Mesenchymal stem cell (in vitro differentiated cells and primary cell): Measurements from ENCODE around the gene KRTAP10-3.

ENCODE experiments used
- DNase-seq: peaks from one replicate; pipeline ENCODE4 v3.0.0-alpha.2; 2013
- H2AFZ ChIP-seq: one replicate; pipeline ENCODE4 v1.6.1; 2013; ENCODE audit warnings: low read depth, mild to moderate bottlenecking, control low read depth, inconsistent platforms, low read length, moderate library complexity
- H2AK5ac ChIP-seq: 2 replicates; pipeline ENCODE4 v1.6.1; 2013; ENCODE audit warnings: low read length, moderate library complexity, mild to moderate bottlenecking, inconsistent platforms; ENCODE audit not compliant: severe bottlenecking
- H2BK120ac ChIP-seq: one replicate; pipeline ENCODE4 v1.6.1; 2013; ENCODE audit warnings: low read depth, mild to moderate bottlenecking, inconsistent platforms, low read length, moderate library complexity
- H2BK12ac ChIP-seq, 2 experiments: one replicate each; pipeline ENCODE4 v1.6.1; 2013; ENCODE audit warnings: inconsistent platforms in 2 of 2, low read length in 2 of 2, mild to moderate bottlenecking in 2 of 2, moderate library complexity in 2 of 2, control low read depth in 1 of 2
- H2BK15ac ChIP-seq: one replicate; pipeline ENCODE4 v1.6.1; 2013; ENCODE audit warnings: mild to moderate bottlenecking, low read depth, inconsistent platforms; ENCODE audit not compliant: poor library complexity, severe bottlenecking
- H2BK5ac ChIP-seq: 2 replicates; pipeline ENCODE4 v1.6.1; 2013; ENCODE audit warnings: low read depth, mild to moderate bottlenecking, low read length, control low read depth, inconsistent platforms; ENCODE audit not compliant: poor library complexity, severe bottlenecking
- H3K14ac ChIP-seq, 2 experiments: one replicate each; pipeline ENCODE4 v1.6.1; 2013; ENCODE audit warnings: inconsistent platforms in 2 of 2, low read length in 2 of 2, control low read depth in 1 of 2, mild to moderate bottlenecking in 1 of 2, moderate library complexity in 1 of 2
- H3K18ac ChIP-seq, 2 experiments: one replicate each; pipeline ENCODE4 v1.6.1; 2013; ENCODE audit warnings: inconsistent platforms in 2 of 2, low read length in 2 of 2, control low read depth in 1 of 2, low read depth in 1 of 2, mild to moderate bottlenecking in 1 of 2
- H3K23ac ChIP-seq, 2 experiments: one replicate each; pipeline ENCODE4 v1.6.1; 2013; ENCODE audit warnings: inconsistent platforms in 2 of 2, low read length in 2 of 2, mild to moderate bottlenecking in 2 of 2, moderate library complexity in 2 of 2, control low read depth in 1 of 2
- H3K27ac ChIP-seq: 2 replicates; pipeline ENCODE4 v1.5.1; 2013; ENCODE audit warnings: mild to moderate bottlenecking, moderate library complexity, low read length, control low read depth, inconsistent platforms; ENCODE audit not compliant: poor library complexity, severe bottlenecking
- H3K27me3 ChIP-seq, 2 experiments: 2 replicates each; pipeline versions ENCODE4 v1.6.1 to v1.7.0; 2013; ENCODE audit warnings: low read length in 2 of 2, mild to moderate bottlenecking in 2 of 2, moderate library complexity in 2 of 2, control low read depth in 1 of 2, inconsistent platforms in 1 of 2; ENCODE audit not compliant: control insufficient read depth in 1 of 2, insufficient read depth in 1 of 2
- H3K36me3 ChIP-seq, 2 experiments: 2 replicates each; pipeline versions ENCODE4 v1.6.1 to v1.7.0; 2013; ENCODE audit warnings: low read length in 2 of 2, control low read depth in 1 of 2, inconsistent platforms in 1 of 2, low read depth in 1 of 2, mild to moderate bottlenecking in 1 of 2; ENCODE audit not compliant: insufficient read depth in 2 of 2, control insufficient read depth in 1 of 2
- H3K4ac ChIP-seq, 2 experiments: one replicate each; pipeline ENCODE4 v1.6.1; 2013; ENCODE audit warnings: inconsistent platforms in 2 of 2, low read length in 2 of 2, mild to moderate bottlenecking in 2 of 2, moderate library complexity in 2 of 2, control low read depth in 1 of 2, low read depth in 1 of 2
- H3K4me1 ChIP-seq: 2 replicates; pipeline ENCODE4 v1.6.1; 2013; ENCODE audit warnings: low read depth, low read length, control low read depth; ENCODE audit not compliant: control insufficient read depth, insufficient read depth
- H3K4me2 ChIP-seq: 2 replicates; pipeline ENCODE4 v1.6.1; 2013; ENCODE audit warnings: low read length, mild to moderate bottlenecking, inconsistent platforms; ENCODE audit not compliant: poor library complexity, severe bottlenecking
- H3K4me3 ChIP-seq, 2 experiments: 2 replicates each; pipeline versions ENCODE4 v1.5.1 to v1.7.0; 2013; ENCODE audit warnings: low read length in 2 of 2, mild to moderate bottlenecking in 2 of 2, control low read depth in 1 of 2, low read depth in 1 of 2; ENCODE audit not compliant: insufficient read depth in 1 of 2
- H3K79me1 ChIP-seq: replicated peaks from 2 replicates; pipeline ENCODE4 v1.6.1; 2013; ENCODE audit warnings: mild to moderate bottlenecking, control low read depth, low read length, inconsistent platforms; ENCODE audit not compliant: poor library complexity, severe bottlenecking
- H3K9ac ChIP-seq: 2 replicates; pipeline ENCODE4 v1.7.0; 2013; ENCODE audit warnings: mild to moderate bottlenecking, low read length, moderate library complexity
- H3K9me3 ChIP-seq: 2 replicates; pipeline ENCODE4 v1.7.0; 2013; ENCODE audit warnings: mild to moderate bottlenecking, low read length; ENCODE audit not compliant: control insufficient read depth
- H4K8ac ChIP-seq: one replicate; pipeline ENCODE4 v1.6.1; 2013; ENCODE audit warnings: inconsistent platforms, mild to moderate bottlenecking, low read length, moderate library complexity
- H4K91ac ChIP-seq: one replicate; pipeline ENCODE4 v1.6.1; 2013; ENCODE audit warnings: mild to moderate bottlenecking, low read length, inconsistent platforms
- WGBS: methylation state at CpG from one replicate; pipeline ENCODE4 v1.1.7; 2013; ENCODE audit warnings: mixed read lengths; 5-methylcytosine and 5-hydroxymethylcytosine counted together

Gene KRTAP10-3

GRCh38 chr21:44534688-44535087 is 23.9 kb downstream of the KRTAP10-3 start:
- H3K4me2 ChIP-seq: no peak overlapping the region
- H3K4me3 ChIP-seq: no peak overlapping the region
- H3K18ac ChIP-seq: no peak overlapping the region
- no peak overlapping the region for H2AK5ac ChIP-seq
- no peak overlapping the region for H2AFZ ChIP-seq
- no peaks in the 10 kb centered on the region for H3K36me3 ChIP-seq
- H3K23ac ChIP-seq: no peak overlapping the region
- no peak overlapping the region for H4K91ac ChIP-seq
- H2BK5ac ChIP-seq: no peak overlapping the region
- H2BK120ac ChIP-seq: no peak overlapping the region
- no peak overlapping the region for H2BK15ac ChIP-seq
- no peaks in the 10 kb centered on the region for H3K4me1 ChIP-seq
- no peak overlapping the region for H3K14ac ChIP-seq
- H3K27me3 ChIP-seq: peaks cover 0 to 8% of the 10 kb centered on the region in 2 experiments
- DNase-seq: no peak
- no peak overlapping the region for H2BK12ac ChIP-seq
- H3K9me3 ChIP-seq: no peaks in the 10 kb centered on the region
- H3K79me1 ChIP-seq: no peaks in the 10 kb centered on the region
- H4K8ac ChIP-seq: no peak overlapping the region
- no peak overlapping the region for H3K9ac ChIP-seq
- no peak overlapping the region for H3K27ac ChIP-seq
- 95% methylated on average over 6 of the region's 6 CpGs for WGBS
- no peak overlapping the region for H3K4ac ChIP-seq

GRCh38 chr21:44533891-44534627 is 24.5 kb downstream of the KRTAP10-3 start:
- Histone ChIP-seq H3K36me3 (no peaks in the 10 kb centered on the region), H3K4me2 (no peak overlapping the region), H3K9ac (no peak overlapping the region), H3K14ac (no peak overlapping the region), H3K23ac (no peak overlapping the region), H3K18ac (no peak overlapping the region), H3K4ac (no peak overlapping the region), H2AK5ac (no peak overlapping the region), H4K91ac (peak overlapping the region; percentile 40), H3K79me1 (no peaks in the 10 kb centered on the region), H3K27ac (no peak overlapping the region), H2BK12ac (no peak overlapping the region), H3K9me3 (no peaks in the 10 kb centered on the region), H2BK120ac (no peak overlapping the region), H3K4me3 (no peak overlapping the region), H3K27me3 (peaks cover 0 to 8% of the 10 kb centered on the region in 2 experiments), H2BK5ac (no peak overlapping the region), H2BK15ac (no peak overlapping the region), H3K4me1 (no peaks in the 10 kb centered on the region), H2AFZ (no peak overlapping the region), H4K8ac (no peak overlapping the region)
- no peak for DNase-seq
- 90% methylated on average over 15 of the region's 21 CpGs for WGBS

GRCh38 chr21:44533121-44533890 is 25.3 kb downstream of the KRTAP10-3 start:
- Histone ChIP-seq H3K79me1 (no peaks in the 10 kb centered on the region), H2AFZ (no peak overlapping the region), H3K4ac (no peak overlapping the region), H4K91ac (peak overlapping the region; percentile 40), H3K4me3 (no peak overlapping the region), H3K18ac (no peak overlapping the region), H4K8ac (no peak overlapping the region), H3K27me3 (peaks cover 0 to 8% of the 10 kb centered on the region in 2 experiments), H2AK5ac (no peak overlapping the region), H3K14ac (no peak overlapping the region), H3K9ac (no peak overlapping the region), H2BK120ac (no peak overlapping the region), H3K27ac (no peak overlapping the region), H3K4me1 (no peaks in the 10 kb centered on the region), H3K23ac (no peak overlapping the region), H3K36me3 (no peaks in the 10 kb centered on the region), H2BK15ac (no peak overlapping the region), H3K4me2 (no peak overlapping the region), H2BK5ac (no peak overlapping the region), H3K9me3 (no peaks in the 10 kb centered on the region), H2BK12ac (no peak overlapping the region)
- no peak for DNase-seq
- WGBS: 88% methylated on average over 37 of the region's 37 CpGs

GRCh38 chr21:44532712-44533111 is 25.9 kb downstream of the KRTAP10-3 start:
- Histone ChIP-seq H4K8ac (no peak overlapping the region), H3K4me3 (no peak overlapping the region), H3K79me1 (no peaks in the 10 kb centered on the region), H3K4me1 (no peaks in the 10 kb centered on the region), H3K9me3 (no peaks in the 10 kb centered on the region), H2AFZ (no peak overlapping the region), H3K23ac (no peak overlapping the region), H3K9ac (no peak overlapping the region), H3K14ac (no peak overlapping the region), H3K27me3 (peaks cover 0 to 8% of the 10 kb centered on the region in 2 experiments), H3K18ac (no peak overlapping the region), H2BK15ac (no peak overlapping the region), H3K4ac (no peak overlapping the region), H2BK5ac (no peak overlapping the region), H3K4me2 (no peak overlapping the region), H3K36me3 (no peaks in the 10 kb centered on the region), H4K91ac (no peak overlapping the region), H2AK5ac (no peak overlapping the region), H3K27ac (no peak overlapping the region), H2BK120ac (no peak overlapping the region), H2BK12ac (no peak overlapping the region)
- DNase-seq: no peak
- WGBS: 87% methylated on average over 16 of the region's 16 CpGs
